GM06990 (cell line): Measurements from ENCODE around the gene OR52I1.

Source experiments
- DNase-seq: peaks from one replicate; pipeline ENCODE4 v3.0.0-alpha.2; 2011; ENCODE audit not compliant: insufficient read length; ENCODE audit errors: extremely low read depth
- H3K27me3 ChIP-seq: replicated peaks from 2 replicates; pipeline ENCODE4 v1.6.0; 2011; ENCODE audit warnings: low read length; ENCODE audit not compliant: control insufficient read depth, insufficient read depth
- H3K36me3 ChIP-seq: 2 replicates; pipeline ENCODE4 v1.5.1; 2011; ENCODE audit warnings: low read length; ENCODE audit not compliant: control insufficient read depth, insufficient read depth
- H3K4me3 ChIP-seq: replicated peaks from 2 replicates; pipeline ENCODE4 v1.5.1; 2011; ENCODE audit warnings: low read depth, mild to moderate bottlenecking, control low read depth, low read length
- CTCF ChIP-seq: IDR thresholded peaks from 2 replicates; pipeline ENCODE4 v1.5.1; 2011; ENCODE audit warnings: low read length, control low read depth, mild to moderate bottlenecking, inconsistent platforms; ENCODE audit not compliant: insufficient read depth, poor library complexity, severe bottlenecking

Gene OR52I1

DNA sequence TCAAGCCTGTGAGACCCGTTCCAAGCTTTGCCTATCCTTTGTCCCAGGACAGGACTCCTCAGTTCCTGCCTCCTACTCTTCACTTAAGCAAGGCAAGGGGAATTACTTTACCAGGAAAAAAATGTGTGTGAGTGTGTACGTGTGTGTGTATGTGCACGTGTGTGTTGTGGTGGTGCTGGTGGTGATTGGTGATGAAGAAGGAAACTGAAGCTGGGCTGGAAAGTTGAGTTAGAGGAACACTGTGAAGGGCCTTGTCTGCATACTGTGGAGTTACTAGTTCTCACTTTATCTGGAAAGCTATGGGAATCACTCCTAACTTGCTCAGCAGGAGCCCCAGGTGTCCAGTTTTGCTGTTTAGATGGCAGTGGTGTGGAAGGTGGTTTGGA is 43.8 kb downstream of the OR52I1 start:
- no peaks in the 10 kb centered on the region for H3K36me3 ChIP-seq
- TF ChIP-seq CTCF = no peak
- DNase-seq = no peak
- H3K4me3 ChIP-seq = no peak overlapping the region
- H3K27me3 ChIP-seq = no peaks in the 10 kb centered on the region

GRCh38 chr11:4639931-4640330 is 46.1 kb downstream of the OR52I1 start:
- Histone ChIP-seq H3K36me3 (no peaks in the 10 kb centered on the region), H3K27me3 (no peaks in the 10 kb centered on the region; the same call in 1 of the 2 replicates), H3K4me3 (no peak overlapping the region)
- no peak for DNase-seq
- no peak for TF ChIP-seq CTCF

DNA sequence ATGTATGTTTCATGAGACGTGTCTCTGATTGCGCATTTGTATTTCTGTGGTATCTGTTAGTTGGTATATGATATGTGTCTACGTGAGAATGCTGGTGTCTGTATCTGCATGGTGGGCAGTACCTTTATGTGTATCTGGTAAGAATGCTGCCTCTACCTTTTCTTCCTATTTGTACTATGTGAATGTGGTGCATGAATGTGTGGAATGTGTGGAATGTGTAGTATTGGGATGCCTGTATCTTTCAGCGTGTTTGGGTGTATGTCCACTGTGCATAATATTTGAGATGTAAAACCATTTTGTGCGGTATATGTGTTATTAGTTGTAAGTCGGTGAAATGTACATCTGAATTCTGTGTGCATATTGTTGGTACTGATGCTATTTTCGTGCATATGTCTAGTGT is 47.7 kb downstream of the OR52I1 start:
- Histone ChIP-seq H3K36me3 (no peaks in the 10 kb centered on the region), H3K4me3 (no peak overlapping the region), H3K27me3 (no peaks in the 10 kb centered on the region; the same call in 1 of the 2 replicates)
- no peak for DNase-seq
- no peak for TF ChIP-seq CTCF

GRCh38 chr11:4642043-4642442 is 48.2 kb downstream of the OR52I1 start:
- H3K27me3 ChIP-seq = no peaks in the 10 kb centered on the region; the same call in 1 of the 2 replicates
- H3K4me3 ChIP-seq = no peak overlapping the region
- H3K36me3 ChIP-seq = no peaks in the 10 kb centered on the region
- no peak for DNase-seq
- TF ChIP-seq CTCF = no peak

- H3K27me3 ChIP-seq = no peaks in the 10 kb centered on the region; the same call in 1 of the 2 replicates
- TF ChIP-seq CTCF = no peak
- no peaks in the 10 kb centered on the region for H3K36me3 ChIP-seq
- no peak overlapping the region for H3K4me3 ChIP-seq
- no peak for DNase-seq
Measured at GRCh38 chr11:4643076-4643475, 49.2 kb downstream of the OR52I1 start.

- no peaks in the 10 kb centered on the region for H3K36me3 ChIP-seq
- no peaks in the 10 kb centered on the region; the same call in 1 of the 2 replicates for H3K27me3 ChIP-seq
- DNase-seq = no peak
- no peak within 1 kb of the TSS for H3K4me3 ChIP-seq
- TF ChIP-seq CTCF = no peak
Measured at GRCh38 chr11:4643682-4644081, 49.8 kb downstream of the OR52I1 start, which contains the start of gene OR51E1. Gene OR51E1, plus strand, starts transcription at chr11:4643982. Its CDS starts 8,545 bp downstream, at chr11:4652527.
